Measurements from ENCODE around the gene DERL3. TPM values are rescaled to one million over a fixed set of nuclear protein-coding genes. Genes with fewer than 3 reads are reported as not detected.

Gene DERL3
- total RNA-seq, 4 donors from 2014 or later: 0.21 to 0.49 (median 0.33) TPM

DNA sequence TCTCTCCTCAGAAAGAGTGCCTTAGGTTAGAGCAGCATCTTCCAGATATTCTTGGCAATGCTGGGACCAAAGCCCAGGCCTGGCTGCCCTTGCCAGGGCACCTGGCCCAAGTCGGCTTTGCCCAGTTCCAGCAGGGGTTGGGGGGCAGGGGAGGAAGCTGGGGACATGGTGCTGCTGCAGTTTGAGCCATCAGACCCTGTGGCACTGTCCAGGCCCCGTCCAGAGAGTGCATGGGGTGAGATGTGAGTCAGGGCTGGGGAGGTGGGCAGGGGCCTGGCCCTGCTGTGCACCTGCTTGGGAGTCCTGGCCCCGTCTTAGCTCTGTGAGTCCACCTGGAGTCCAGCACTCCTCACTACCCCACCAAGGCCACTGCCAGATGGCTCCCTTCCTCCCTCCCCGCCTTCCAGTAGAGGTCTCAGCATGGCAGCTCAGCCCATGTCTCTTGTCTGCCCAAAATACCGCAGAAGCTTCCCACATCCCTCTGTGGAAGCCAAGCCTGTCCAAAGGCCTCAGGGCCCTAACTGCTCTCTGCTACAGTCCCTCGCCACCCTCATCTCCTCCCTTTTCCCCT is 16.6 kb downstream of the DERL3 start:
- intact Hi-C loops (cut with DNase I; ENCODE audit: low total_unique reads): no loop called here
- WGBS, 2 donors: 51 to 79% methylated on average over 4 to 5 of the region's 6 CpGs
- TF ChIP-seq POLR2A (IDR thresholded peaks at IDR 0.05): no peak
- TF ChIP-seq, protein P1, sequence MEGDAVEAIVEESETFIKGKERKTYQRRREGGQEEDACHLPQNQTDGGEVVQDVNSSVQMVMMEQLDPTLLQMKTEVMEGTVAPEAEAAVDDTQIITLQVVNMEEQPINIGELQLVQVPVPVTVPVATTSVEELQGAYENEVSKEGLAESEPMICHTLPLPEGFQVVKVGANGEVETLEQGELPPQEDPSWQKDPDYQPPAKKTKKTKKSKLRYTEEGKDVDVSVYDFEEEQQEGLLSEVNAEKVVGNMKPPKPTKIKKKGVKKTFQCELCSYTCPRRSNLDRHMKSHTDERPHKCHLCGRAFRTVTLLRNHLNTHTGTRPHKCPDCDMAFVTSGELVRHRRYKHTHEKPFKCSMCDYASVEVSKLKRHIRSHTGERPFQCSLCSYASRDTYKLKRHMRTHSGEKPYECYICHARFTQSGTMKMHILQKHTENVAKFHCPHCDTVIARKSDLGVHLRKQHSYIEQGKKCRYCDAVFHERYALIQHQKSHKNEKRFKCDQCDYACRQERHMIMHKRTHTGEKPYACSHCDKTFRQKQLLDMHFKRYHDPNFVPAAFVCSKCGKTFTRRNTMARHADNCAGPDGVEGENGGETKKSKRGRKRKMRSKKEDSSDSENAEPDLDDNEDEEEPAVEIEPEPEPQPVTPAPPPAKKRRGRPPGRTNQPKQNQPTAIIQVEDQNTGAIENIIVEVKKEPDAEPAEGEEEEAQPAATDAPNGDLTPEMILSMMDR (IDR thresholded peaks at IDR 0.05): no peak
- DNase-seq (ENCODE audit: low spot score in 2 of 2): no peak
- H3K4me3 ChIP-seq (ENCODE audit: low read depth, poor library complexity, severe bottlenecking): no peak overlapping the region

DNA sequence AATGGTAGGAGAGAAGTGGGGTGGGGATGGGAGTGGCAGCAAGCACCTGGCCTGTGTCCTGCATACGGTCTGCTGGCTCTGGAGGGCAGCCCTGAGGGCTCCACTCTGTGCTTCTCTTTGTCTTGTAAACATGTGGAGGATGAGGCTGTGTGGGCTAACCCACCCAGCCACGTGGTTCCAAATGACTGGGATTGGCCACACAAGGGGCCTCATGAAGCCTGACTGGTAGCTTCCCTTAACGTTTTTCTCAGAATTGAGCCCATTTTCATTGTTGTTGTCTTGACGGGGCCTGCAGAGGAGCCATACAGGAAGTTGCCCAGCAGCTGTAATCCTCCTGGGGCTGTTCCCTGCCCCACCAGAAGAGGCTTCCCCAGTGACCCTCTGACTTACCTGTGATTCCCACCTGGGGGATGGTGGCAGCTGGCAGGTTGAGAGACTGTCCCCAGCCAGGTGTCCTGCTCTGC is 18.0 kb downstream of the DERL3 start:
- intact Hi-C loops (cut with DNase I; ENCODE audit: low total_unique reads): no loop called here
- no peak overlapping the region for H3K4me3 ChIP-seq (ENCODE audit: low read depth, poor library complexity, severe bottlenecking)
- 52 to 61% methylated on average over 4 of the region's 4 CpGs for WGBS, 2 donors
- TF ChIP-seq, protein P1 (IDR thresholded peaks at IDR 0.05): no peak
- TF ChIP-seq POLR2A (IDR thresholded peaks at IDR 0.05): no peak
- DNase-seq (ENCODE audit: low spot score in 2 of 2): no peak

DNA sequence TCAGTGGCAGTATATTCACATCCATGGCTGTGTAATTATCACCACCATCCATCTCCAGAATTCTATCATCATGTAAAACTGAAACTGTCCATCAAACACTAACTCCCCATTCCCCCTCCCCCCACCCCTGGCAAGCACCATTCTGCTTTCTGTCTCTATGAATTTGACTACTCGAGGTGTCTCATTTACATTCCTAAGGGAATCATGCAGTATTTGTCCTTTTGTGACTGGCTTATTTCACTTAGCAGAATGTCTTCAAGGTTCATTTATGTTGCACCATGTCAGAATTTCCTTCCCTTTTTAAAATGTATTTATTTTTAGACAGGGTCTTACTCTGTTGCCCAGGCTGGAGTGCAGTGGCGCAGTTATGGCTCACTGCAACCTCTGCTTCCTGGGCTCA is 20.3 kb downstream of the DERL3 start:
- no peak overlapping the region for H3K4me3 ChIP-seq (ENCODE audit: low read depth, poor library complexity, severe bottlenecking)
- TF ChIP-seq POLR2A (IDR thresholded peaks at IDR 0.05): no peak
- TF ChIP-seq, protein P1 (IDR thresholded peaks at IDR 0.05): no peak
- DNase-seq (ENCODE audit: low spot score in 2 of 2): no peak
- intact Hi-C loops (cut with DNase I; ENCODE audit: low total_unique reads): no loop called here
- WGBS, 2 donors: 83 to 88% methylated on average over 2 of the region's 2 CpGs

- no peak overlapping the region for H3K4me3 ChIP-seq (ENCODE audit: low read depth, poor library complexity, severe bottlenecking)
- no peak for TF ChIP-seq POLR2A (IDR thresholded peaks at IDR 0.05)
- TF ChIP-seq, protein P1 (IDR thresholded peaks at IDR 0.05): no peak
- WGBS, 2 donors: 88 to 96% methylated on average over 6 of the region's 6 CpGs
- no peak for DNase-seq (ENCODE audit: low spot score in 2 of 2)
- intact Hi-C loops (cut with DNase I; ENCODE audit: low total_unique reads): no loop called here
Measured at GRCh38 chr22:23817146-23817545, 21.7 kb downstream of the DERL3 start.

GRCh38 chr22:23816156-23816976 is 22.4 kb downstream of the DERL3 start:
- WGBS, 2 donors: 75 to 86% methylated on average over 17 to 18 of the region's 18 CpGs
- H3K4me3 ChIP-seq (ENCODE audit: low read depth, poor library complexity, severe bottlenecking): no peak overlapping the region
- DNase-seq (ENCODE audit: low spot score in 2 of 2): no peak
- intact Hi-C loops (cut with DNase I; ENCODE audit: low total_unique reads): no loop called here
- TF ChIP-seq POLR2A (IDR thresholded peaks at IDR 0.05): no peak
- TF ChIP-seq, protein P1 (IDR thresholded peaks at IDR 0.05): no peak
